ENCODE results near the gene SMCO3.

SMCO3 gene

DNA sequence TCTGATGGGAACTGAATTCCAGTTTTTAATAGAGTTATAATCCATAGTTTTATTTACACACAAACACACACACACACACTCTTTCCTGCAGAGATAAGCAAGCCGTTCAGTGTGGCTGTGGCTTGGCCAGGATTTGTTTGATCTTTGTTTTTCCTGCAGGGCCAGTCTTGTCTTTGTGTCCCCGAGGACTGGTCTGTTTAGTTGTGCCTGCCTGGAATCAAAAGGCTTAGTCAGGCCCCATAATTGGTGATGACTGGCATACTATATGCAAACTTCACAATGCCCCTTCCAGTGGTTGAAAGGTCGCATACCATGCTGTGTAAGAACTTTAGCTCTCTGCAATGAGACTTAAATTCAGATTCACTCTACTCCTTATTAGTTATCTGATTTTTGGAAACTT lies 36.7 kb downstream of the SMCO3 start:
- no peaks in the 10 kb centered on the region for H3K36me3 ChIP-seq (ENCODE audit: control insufficient read depth in 2 of 2, insufficient read depth in 2 of 2, low read length in 2 of 2)
- no peaks in the 10 kb centered on the region for H3K9me3 ChIP-seq (ENCODE audit: control insufficient read depth in 2 of 2, low read length in 2 of 2)
- H3K27me3 ChIP-seq (ENCODE audit: control insufficient read depth in 2 of 2, insufficient read depth in 2 of 2, low read length in 2 of 2) = no peaks in the 10 kb centered on the region
- no peak overlapping the region for H3K4me3 ChIP-seq (ENCODE audit: low read length in 2 of 2)
- H3K4me1 ChIP-seq (ENCODE audit: control insufficient read depth in 2 of 2, insufficient read depth in 2 of 2, low read length in 2 of 2) = peaks cover 24 to 28% of the 10 kb centered on the region in 2 donors
- H3K9ac ChIP-seq (ENCODE audit: low read depth in 1 of 2, low read length in 2 of 2) = peak overlapping the region; percentile 8 to 27
- H3K27ac ChIP-seq (ENCODE audit: low read depth in 2 of 2, low read length in 2 of 2) = peak overlapping the region in 1 of 2 donors; percentile 40

DNA sequence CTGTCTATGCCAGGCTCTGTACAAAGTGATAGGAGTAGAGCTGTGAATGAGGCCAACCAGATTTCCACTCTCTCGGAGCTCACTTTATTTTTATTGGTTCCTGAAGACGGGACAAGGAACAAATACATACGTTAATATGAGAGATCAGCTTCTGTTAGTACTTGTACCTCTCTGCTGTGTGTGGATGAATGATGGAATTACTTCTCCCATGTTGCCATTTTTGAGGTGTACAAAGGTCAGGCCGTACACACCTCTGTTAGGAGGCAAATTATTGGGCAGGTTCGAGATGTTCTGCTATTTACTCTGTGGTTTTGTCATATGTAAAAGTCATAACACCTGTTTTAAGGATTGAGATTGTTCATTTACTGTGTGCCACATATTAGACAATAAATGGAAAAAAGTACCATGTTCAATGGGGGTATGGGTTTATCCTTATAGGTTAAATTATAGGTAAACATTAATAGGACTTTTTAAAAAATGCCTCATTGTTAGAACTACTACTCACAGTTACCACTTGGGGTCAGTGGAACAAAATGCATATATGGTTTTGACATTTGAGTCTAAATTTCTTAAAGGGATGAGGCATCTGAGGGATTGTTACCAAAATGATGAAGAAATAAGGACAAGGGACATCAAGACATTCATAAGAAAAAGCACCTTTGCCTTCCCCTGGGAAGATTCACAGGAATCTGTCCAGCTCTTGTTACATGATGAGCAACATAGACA lies 37.6 kb downstream of the SMCO3 start:
- no peaks in the 10 kb centered on the region for H3K36me3 ChIP-seq (ENCODE audit: control insufficient read depth in 2 of 2, insufficient read depth in 2 of 2, low read length in 2 of 2)
- peak overlapping the region; percentile 1 to 83 for H3K4me3 ChIP-seq (ENCODE audit: low read length in 2 of 2)
- H3K9ac ChIP-seq (ENCODE audit: low read depth in 1 of 2, low read length in 2 of 2) = peak overlapping the region; percentile 24 to 98
- no peaks in the 10 kb centered on the region for H3K9me3 ChIP-seq (ENCODE audit: control insufficient read depth in 2 of 2, low read length in 2 of 2)
- no peaks in the 10 kb centered on the region for H3K27me3 ChIP-seq (ENCODE audit: control insufficient read depth in 2 of 2, insufficient read depth in 2 of 2, low read length in 2 of 2)
- peaks cover 24 to 28% of the 10 kb centered on the region in 2 donors for H3K4me1 ChIP-seq (ENCODE audit: control insufficient read depth in 2 of 2, insufficient read depth in 2 of 2, low read length in 2 of 2)
- peak overlapping the region; percentile 98 to 99 for H3K27ac ChIP-seq (ENCODE audit: low read depth in 2 of 2, low read length in 2 of 2)

DNA sequence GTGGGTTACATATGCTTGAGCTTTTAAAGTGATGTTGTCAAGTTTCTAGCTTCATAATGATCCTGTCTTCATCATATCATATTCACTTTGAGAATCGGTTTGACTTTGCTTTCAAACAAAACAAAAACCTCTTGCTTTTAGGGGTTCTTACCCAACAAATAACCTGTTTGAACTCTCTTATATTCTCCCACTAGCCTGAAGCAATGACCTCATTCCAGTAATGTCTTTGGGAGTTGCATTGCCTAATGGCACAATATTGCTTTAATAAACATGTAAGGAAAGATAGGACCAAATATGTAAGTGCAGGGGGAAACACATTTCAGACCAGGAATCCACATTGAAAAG lies 38.4 kb downstream of the SMCO3 start:
- Histone ChIP-seq H3K9ac (ENCODE audit: low read depth in 1 of 2, low read length in 2 of 2) (peak overlapping the region; percentile 96 to 98), H3K9me3 (ENCODE audit: control insufficient read depth in 2 of 2, low read length in 2 of 2) (no peaks in the 10 kb centered on the region), H3K4me1 (ENCODE audit: control insufficient read depth in 2 of 2, insufficient read depth in 2 of 2, low read length in 2 of 2) (peaks cover 22 to 28% of the 10 kb centered on the region in 2 donors), H3K4me3 (ENCODE audit: low read length in 2 of 2) (peak overlapping the region; percentile 83 to 95), H3K27ac (ENCODE audit: low read depth in 2 of 2, low read length in 2 of 2) (peak overlapping the region; percentile 98 to 99), H3K27me3 (ENCODE audit: control insufficient read depth in 2 of 2, insufficient read depth in 2 of 2, low read length in 2 of 2) (no peaks in the 10 kb centered on the region), H3K36me3 (ENCODE audit: control insufficient read depth in 2 of 2, insufficient read depth in 2 of 2, low read length in 2 of 2) (no peaks in the 10 kb centered on the region)

DNA sequence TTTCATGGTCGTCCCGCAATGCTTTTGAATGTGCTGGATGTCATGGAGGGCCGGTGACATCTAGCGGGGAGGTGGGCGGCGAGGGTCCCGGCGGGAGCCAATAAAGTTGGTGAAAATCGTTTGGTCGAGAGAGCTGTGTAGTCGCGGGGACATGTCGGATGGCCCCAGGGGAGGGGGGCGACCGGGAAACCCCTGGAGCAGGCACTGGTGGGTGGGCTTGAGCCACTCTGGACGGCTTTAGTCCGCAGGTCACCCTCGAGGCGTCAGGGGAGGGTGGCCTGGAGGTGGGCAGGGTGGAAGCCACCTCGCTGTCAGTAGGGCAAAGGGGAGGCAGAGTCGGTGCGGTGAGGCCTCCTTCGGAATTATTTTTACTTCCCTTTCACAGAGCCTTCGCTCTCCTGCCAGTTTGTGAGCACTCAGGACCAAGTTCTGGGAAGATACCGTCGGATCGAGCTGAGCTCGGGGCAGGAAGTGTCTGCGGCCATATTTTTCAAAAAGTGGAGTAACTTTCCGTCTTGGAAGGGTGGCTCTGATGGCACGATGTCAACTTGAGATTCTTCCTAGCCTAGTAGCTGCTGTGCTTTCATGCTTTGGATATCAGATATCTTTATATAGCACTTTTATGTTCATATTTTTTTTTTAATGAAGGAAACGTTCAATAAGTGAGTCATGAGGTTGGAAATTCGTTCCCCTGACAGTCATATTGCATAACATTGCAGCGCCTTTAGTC lies 38.9 kb downstream of the SMCO3 start:
- peak overlapping the region; percentile 83 to 95 for H3K4me3 ChIP-seq (ENCODE audit: low read length in 2 of 2)
- H3K9ac ChIP-seq (ENCODE audit: low read depth in 1 of 2, low read length in 2 of 2) = peak overlapping the region; percentile 96 to 98
- H3K27ac ChIP-seq (ENCODE audit: low read depth in 2 of 2, low read length in 2 of 2) = peak overlapping the region; percentile 98 to 99
- peaks cover 22 to 28% of the 10 kb centered on the region in 2 donors for H3K4me1 ChIP-seq (ENCODE audit: control insufficient read depth in 2 of 2, insufficient read depth in 2 of 2, low read length in 2 of 2)
- H3K9me3 ChIP-seq (ENCODE audit: control insufficient read depth in 2 of 2, low read length in 2 of 2) = no peaks in the 10 kb centered on the region
- H3K36me3 ChIP-seq (ENCODE audit: control insufficient read depth in 2 of 2, insufficient read depth in 2 of 2, low read length in 2 of 2) = no peaks in the 10 kb centered on the region
- no peaks in the 10 kb centered on the region for H3K27me3 ChIP-seq (ENCODE audit: control insufficient read depth in 2 of 2, insufficient read depth in 2 of 2, low read length in 2 of 2)

DNA sequence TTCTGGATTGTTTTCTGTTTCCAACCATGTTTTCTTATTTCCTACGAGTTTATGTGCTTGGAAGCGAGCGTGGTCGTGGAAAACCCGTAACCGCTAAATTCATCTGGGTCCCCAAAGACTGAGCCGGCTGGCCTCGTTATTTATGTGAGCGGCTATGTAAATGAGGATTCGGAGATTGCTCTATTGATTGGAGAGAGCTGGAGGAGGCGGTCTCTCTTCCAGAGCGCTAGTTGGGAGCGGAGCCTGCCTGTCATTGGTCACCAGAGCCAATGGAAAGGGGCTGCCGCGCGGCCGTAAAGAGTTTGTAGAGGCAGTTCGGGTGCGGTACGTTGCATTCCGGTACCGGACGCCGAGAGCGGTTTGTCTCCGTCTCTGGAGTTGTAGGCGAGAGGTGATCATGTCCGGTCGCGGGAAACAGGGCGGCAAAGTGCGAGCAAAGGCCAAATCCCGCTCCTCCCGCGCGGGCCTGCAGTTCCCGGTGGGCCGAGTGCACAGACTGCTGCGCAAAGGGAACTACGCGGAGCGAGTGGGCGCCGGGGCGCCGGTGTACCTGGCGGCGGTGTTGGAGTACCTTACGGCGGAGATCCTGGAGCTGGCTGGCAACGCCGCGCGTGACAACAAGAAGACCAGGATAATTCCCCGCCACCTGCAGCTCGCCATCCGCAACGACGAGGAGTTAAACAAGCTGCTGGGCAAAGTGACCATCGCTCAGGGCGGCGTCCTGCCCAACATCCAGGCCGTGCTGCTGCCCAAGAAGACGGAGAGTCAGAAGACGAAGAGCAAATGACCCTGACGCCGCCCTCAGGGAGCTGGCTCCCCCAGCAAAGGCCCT lies 39.7 kb downstream of the SMCO3 start:
- Histone ChIP-seq H3K9ac (ENCODE audit: low read depth in 1 of 2, low read length in 2 of 2) (peak overlapping the region; percentile 96 to 98), H3K4me3 (ENCODE audit: low read length in 2 of 2) (peak overlapping the region; percentile 83 to 95), H3K9me3 (ENCODE audit: control insufficient read depth in 2 of 2, low read length in 2 of 2) (no peaks in the 10 kb centered on the region), H3K36me3 (ENCODE audit: control insufficient read depth in 2 of 2, insufficient read depth in 2 of 2, low read length in 2 of 2) (no peaks in the 10 kb centered on the region), H3K27me3 (ENCODE audit: control insufficient read depth in 2 of 2, insufficient read depth in 2 of 2, low read length in 2 of 2) (no peaks in the 10 kb centered on the region), H3K4me1 (ENCODE audit: control insufficient read depth in 2 of 2, insufficient read depth in 2 of 2, low read length in 2 of 2) (peaks cover 22 to 31% of the 10 kb centered on the region in 2 donors), H3K27ac (ENCODE audit: low read depth in 2 of 2, low read length in 2 of 2) (peak overlapping the region; percentile 98 to 99)

DNA sequence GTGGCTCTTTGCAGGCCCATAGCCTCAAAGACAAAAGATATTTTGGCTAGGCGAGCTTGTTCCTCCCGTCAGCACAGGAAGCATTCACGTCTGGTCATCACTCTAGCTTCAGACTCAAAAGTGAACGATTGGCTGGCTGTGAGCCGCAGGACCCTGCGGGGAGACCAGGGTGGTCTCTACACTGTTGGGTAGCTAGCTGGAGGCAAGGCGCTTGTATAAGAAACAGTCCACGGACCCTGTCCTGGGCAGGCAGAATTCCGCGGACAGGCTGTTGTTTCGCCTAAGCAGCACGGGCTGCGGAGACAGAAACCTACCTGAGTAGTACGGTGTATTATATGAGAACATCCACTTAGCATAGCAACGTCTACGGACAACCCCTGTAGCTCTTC lies 40.3 kb downstream of the SMCO3 start:
- Histone ChIP-seq H3K27me3 (ENCODE audit: control insufficient read depth in 2 of 2, insufficient read depth in 2 of 2, low read length in 2 of 2) (no peaks in the 10 kb centered on the region), H3K9me3 (ENCODE audit: control insufficient read depth in 2 of 2, low read length in 2 of 2) (no peaks in the 10 kb centered on the region), H3K36me3 (ENCODE audit: control insufficient read depth in 2 of 2, insufficient read depth in 2 of 2, low read length in 2 of 2) (no peaks in the 10 kb centered on the region), H3K27ac (ENCODE audit: low read depth in 2 of 2, low read length in 2 of 2) (peak overlapping the region; percentile 98 to 99), H3K9ac (ENCODE audit: low read depth in 1 of 2, low read length in 2 of 2) (peak overlapping the region; percentile 65 to 98), H3K4me3 (ENCODE audit: low read length in 2 of 2) (peak overlapping the region; percentile 83 to 95), H3K4me1 (ENCODE audit: control insufficient read depth in 2 of 2, insufficient read depth in 2 of 2, low read length in 2 of 2) (peaks cover 22 to 31% of the 10 kb centered on the region in 2 donors)

DNA sequence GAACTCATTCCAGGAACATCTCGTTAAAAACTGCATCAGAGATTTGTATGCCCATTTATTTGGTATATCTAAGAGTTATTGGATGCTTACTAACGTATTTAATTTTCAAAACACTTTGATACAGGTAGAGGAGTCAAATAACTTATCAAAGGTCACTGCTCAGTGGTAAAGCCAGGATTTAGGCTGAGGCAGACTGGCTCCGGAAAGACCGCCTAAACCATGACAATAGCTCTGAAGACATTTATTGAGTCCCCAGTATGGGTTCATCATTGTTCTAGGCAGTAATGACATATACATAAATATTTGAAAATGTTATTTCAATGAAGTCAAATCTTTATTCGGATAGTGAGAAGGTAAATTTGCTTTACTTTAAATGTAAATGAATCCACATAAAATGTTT lies 41.0 kb downstream of the SMCO3 start:
- H3K27ac ChIP-seq (ENCODE audit: low read depth in 2 of 2, low read length in 2 of 2) = no peak overlapping the region
- H3K4me3 ChIP-seq (ENCODE audit: low read length in 2 of 2) = no peak overlapping the region
- H3K4me1 ChIP-seq (ENCODE audit: control insufficient read depth in 2 of 2, insufficient read depth in 2 of 2, low read length in 2 of 2) = peaks cover 22 to 31% of the 10 kb centered on the region in 2 donors
- H3K36me3 ChIP-seq (ENCODE audit: control insufficient read depth in 2 of 2, insufficient read depth in 2 of 2, low read length in 2 of 2) = no peaks in the 10 kb centered on the region
- no peak overlapping the region for H3K9ac ChIP-seq (ENCODE audit: low read depth in 1 of 2, low read length in 2 of 2)
- no peaks in the 10 kb centered on the region for H3K27me3 ChIP-seq (ENCODE audit: control insufficient read depth in 2 of 2, insufficient read depth in 2 of 2, low read length in 2 of 2)
- H3K9me3 ChIP-seq (ENCODE audit: control insufficient read depth in 2 of 2, low read length in 2 of 2) = no peaks in the 10 kb centered on the region

DNA sequence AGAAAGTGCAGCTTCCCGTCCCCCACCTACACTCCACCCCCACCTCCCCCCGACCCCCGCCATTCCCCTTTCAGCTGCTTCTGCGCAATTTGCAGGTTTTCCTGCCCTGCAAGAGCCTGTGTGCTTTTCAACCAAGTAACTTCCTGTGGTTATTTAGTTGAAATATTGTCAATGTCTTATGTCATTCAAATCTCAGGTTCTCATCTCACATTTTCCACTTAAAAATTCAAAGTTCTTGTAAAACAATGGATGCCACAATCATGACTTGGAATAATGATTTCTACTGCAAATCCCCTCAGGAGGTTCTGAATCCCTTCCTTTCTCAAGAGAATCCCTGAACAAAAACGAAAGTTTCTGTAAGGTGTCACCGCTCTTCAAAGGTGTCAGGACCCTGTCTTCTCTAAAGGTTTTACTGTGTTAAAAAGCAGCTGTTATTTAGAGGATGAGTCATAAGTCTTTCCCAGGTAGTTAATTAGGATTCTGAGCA lies 42.3 kb downstream of the SMCO3 start:
- H3K36me3 ChIP-seq (ENCODE audit: control insufficient read depth in 2 of 2, insufficient read depth in 2 of 2, low read length in 2 of 2) = no peaks in the 10 kb centered on the region
- no peaks in the 10 kb centered on the region for H3K9me3 ChIP-seq (ENCODE audit: control insufficient read depth in 2 of 2, low read length in 2 of 2)
- no peaks in the 10 kb centered on the region for H3K27me3 ChIP-seq (ENCODE audit: control insufficient read depth in 2 of 2, insufficient read depth in 2 of 2, low read length in 2 of 2)
- H3K4me3 ChIP-seq (ENCODE audit: low read length in 2 of 2) = peak overlapping the region in 1 of 2 donors; percentile 99
- peak overlapping the region in 1 of 2 donors; percentile 11 for H3K9ac ChIP-seq (ENCODE audit: low read depth in 1 of 2, low read length in 2 of 2)
- H3K4me1 ChIP-seq (ENCODE audit: control insufficient read depth in 2 of 2, insufficient read depth in 2 of 2, low read length in 2 of 2) = peaks cover 16 to 21% of the 10 kb centered on the region in 2 donors
- peak overlapping the region; percentile 97 to 99 for H3K27ac ChIP-seq (ENCODE audit: low read depth in 2 of 2, low read length in 2 of 2)

DNA sequence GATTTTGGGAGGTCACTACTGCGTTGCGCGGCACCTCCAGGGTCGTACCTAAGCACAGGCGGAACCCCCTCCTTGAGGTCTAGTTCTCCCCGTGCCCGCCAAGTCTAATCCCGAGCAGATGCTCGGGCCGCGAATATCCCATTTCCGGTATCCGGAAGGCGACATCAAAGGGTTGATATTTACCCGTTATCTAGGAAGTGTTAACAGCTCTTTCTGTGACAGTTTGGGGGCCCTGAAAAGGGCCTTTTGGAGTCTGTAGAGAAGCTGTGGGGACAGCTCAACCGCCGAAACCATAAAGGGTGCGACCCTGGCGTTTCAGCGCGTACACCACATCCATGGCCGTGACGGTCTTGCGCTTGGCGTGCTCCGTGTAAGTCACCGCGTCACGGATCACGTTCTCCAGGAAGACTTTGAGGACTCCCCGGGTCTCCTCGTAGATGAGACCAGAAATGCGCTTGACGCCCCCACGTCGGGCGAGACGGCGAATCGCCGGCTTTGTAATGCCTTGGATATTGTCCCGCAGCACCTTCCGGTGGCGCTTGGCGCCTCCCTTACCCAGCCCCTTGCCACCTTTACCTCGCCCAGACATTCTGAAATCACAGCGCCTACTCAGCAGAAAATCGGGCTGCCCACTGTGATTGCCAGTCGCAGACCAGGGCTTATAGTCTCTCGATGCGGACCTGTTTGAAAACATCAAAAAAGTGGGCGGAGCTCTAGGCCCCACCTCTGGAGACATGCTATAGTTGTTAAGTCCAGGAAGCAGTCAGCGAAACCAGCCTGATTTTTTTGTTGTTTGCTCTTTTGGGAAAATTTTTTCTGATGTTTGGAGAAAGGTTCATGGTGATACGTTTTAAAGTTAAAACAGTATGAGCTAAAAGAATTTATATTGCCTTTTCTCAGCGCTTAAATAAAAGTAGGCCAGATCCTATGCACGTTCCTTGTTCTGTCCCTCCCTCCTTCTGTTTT lies 43.2 kb downstream of the SMCO3 start:
- Histone ChIP-seq H3K4me1 (ENCODE audit: control insufficient read depth in 2 of 2, insufficient read depth in 2 of 2, low read length in 2 of 2) (peaks cover 9 to 13% of the 10 kb centered on the region in 2 donors), H3K9me3 (ENCODE audit: control insufficient read depth in 2 of 2, low read length in 2 of 2) (no peaks in the 10 kb centered on the region), H3K9ac (ENCODE audit: low read depth in 1 of 2, low read length in 2 of 2) (peak overlapping the region; percentile 98 to 100), H3K27ac (ENCODE audit: low read depth in 2 of 2, low read length in 2 of 2) (peak overlapping the region; percentile 97 to 99), H3K27me3 (ENCODE audit: control insufficient read depth in 2 of 2, insufficient read depth in 2 of 2, low read length in 2 of 2) (no peaks in the 10 kb centered on the region), H3K4me3 (ENCODE audit: low read length in 2 of 2) (peak overlapping the region; percentile 98 to 99), H3K36me3 (ENCODE audit: control insufficient read depth in 2 of 2, insufficient read depth in 2 of 2, low read length in 2 of 2) (no peaks in the 10 kb centered on the region)

All from mucosa of rectum (tissue), 2 donors.